ENCODE results near the gene SORCS3.

The SORCS3 gene

GRCh38 chr10:105185161-105185560 is 544.1 kb downstream of the SORCS3 start:
- no peak overlapping the region for H3K4me3 ChIP-seq (ENCODE audit: low read depth, low read length)
- no peak for DNase-seq (ENCODE audit: low read depth)
- TF ChIP-seq CTCF (IDR thresholded peaks at IDR 0.05; ENCODE audit: low read depth, low read length) (no peak), POLR2A (IDR thresholded peaks at IDR 0.05; ENCODE audit: extremely low read depth, insufficient read length) (no peak), MYC (IDR thresholded peaks at IDR 0.05; ENCODE audit: low read depth, low read length) (no peak)
- TF ChIP-seq, protein P1, sequence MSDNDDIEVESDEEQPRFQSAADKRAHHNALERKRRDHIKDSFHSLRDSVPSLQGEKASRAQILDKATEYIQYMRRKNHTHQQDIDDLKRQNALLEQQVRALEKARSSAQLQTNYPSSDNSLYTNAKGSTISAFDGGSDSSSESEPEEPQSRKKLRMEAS (IDR thresholded peaks at IDR 0.05; ENCODE audit: low read depth, low read length): no peak

DNA sequence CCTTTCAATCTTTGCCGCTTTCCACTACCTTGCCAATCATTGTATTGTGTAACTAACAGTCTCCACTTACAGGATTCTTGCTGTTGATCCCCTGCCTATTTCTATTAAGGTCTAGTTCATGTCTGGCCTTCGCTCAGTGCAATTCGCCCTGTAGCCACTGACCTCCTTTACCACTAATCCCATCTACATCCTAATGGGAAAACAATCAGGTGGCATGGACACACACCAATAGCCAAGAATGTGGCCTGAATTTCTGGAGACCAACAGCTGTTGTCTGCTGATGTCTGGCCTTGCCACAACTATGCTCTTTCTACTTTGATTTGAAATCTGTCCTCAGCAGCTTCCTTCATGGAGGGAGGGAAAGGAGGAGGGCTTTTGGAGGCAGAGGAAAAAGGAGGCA is 546.2 kb downstream of the SORCS3 start:
- no peak for DNase-seq (ENCODE audit: low read depth)
- no peak overlapping the region for H3K4me3 ChIP-seq (ENCODE audit: low read depth, low read length)
- TF ChIP-seq MYC (IDR thresholded peaks at IDR 0.05; ENCODE audit: low read depth, low read length) (no peak), CTCF (IDR thresholded peaks at IDR 0.05; ENCODE audit: low read depth, low read length) (no peak), POLR2A (IDR thresholded peaks at IDR 0.05; ENCODE audit: extremely low read depth, insufficient read length) (no peak)
- TF ChIP-seq, protein P1 (IDR thresholded peaks at IDR 0.05; ENCODE audit: low read depth, low read length): no peak

DNA sequence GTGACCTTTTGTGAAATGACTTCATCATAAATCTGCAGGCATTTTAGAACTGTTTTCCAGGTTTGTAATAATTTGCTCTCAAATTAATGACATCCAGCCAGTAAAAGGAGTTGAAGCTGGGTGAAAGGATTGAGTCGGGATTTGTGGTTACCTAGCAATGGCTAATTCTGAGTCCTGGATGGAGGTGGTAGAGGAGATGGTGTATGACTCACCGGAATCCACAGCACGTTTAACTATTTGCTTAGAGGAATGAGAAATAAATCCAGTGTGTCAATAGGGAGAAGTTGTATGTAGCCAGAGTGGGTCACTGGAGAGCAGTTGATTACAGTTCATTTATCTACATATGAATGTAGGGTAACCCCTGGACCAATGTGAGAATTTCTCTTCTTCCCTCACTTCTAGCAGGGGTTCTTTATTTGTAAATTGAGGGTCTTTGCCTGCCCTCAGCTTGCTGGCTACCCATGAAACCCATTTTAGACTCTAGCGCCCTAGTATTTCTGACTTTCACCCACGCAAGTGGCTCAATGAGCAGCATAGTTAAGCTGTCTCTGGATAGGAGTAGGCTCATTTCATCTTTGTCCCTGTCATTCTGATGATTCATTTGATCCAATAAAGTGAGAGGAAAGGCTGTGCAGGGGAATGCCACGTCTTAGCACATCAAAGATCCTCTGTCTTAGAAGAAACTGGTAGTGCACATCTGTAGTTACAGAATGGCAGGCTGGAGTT is 547.8 kb downstream of the SORCS3 start:
- TF ChIP-seq, protein P1 (IDR thresholded peaks at IDR 0.05; ENCODE audit: low read depth, low read length): no peak
- TF ChIP-seq MYC (IDR thresholded peaks at IDR 0.05; ENCODE audit: low read depth, low read length) (no peak), CTCF (IDR thresholded peaks at IDR 0.05; ENCODE audit: low read depth, low read length) (no peak), POLR2A (IDR thresholded peaks at IDR 0.05; ENCODE audit: extremely low read depth, insufficient read length) (no peak)
- DNase-seq (ENCODE audit: low read depth): peak; percentile 2
- H3K4me3 ChIP-seq (ENCODE audit: low read depth, low read length): no peak overlapping the region

DNA sequence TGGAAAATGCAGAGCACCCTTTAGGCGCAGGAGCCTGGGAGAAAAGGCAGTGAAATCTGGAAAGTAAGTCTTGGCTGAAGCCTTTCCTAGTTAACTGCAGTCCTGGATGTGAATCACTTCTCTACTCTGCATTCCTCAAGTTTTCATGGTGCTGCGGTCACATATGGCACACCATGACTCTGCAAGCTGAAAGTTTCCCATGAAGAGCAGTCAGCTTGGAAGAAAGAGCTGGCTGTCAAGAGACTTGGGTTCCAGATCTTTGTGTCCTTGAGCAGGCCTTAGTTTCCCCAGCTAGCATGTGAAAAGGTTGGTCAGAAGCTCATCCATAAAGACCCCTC is 548.3 kb downstream of the SORCS3 start:
- TF ChIP-seq MYC (IDR thresholded peaks at IDR 0.05; ENCODE audit: low read depth, low read length): no peak
- no peak overlapping the region for H3K4me3 ChIP-seq (ENCODE audit: low read depth, low read length)
- DNase-seq (ENCODE audit: low read depth): no peak

- TF ChIP-seq POLR2A (IDR thresholded peaks at IDR 0.05; ENCODE audit: extremely low read depth, insufficient read length) (no peak), MYC (IDR thresholded peaks at IDR 0.05; ENCODE audit: low read depth, low read length) (no peak), CTCF (IDR thresholded peaks at IDR 0.05; ENCODE audit: low read depth, low read length) (no peak)
- TF ChIP-seq, protein P1 (IDR thresholded peaks at IDR 0.05; ENCODE audit: low read depth, low read length): no peak
- DNase-seq (ENCODE audit: low read depth): no peak
- no peak overlapping the region for H3K4me3 ChIP-seq (ENCODE audit: low read depth, low read length)
Measured at GRCh38 chr10:105192146-105192545, 551.1 kb downstream of the SORCS3 start.

GRCh38 chr10:105192861-105193260 is 551.8 kb downstream of the SORCS3 start:
- H3K4me3 ChIP-seq (ENCODE audit: low read depth, low read length): no peak overlapping the region
- TF ChIP-seq, protein P1 (IDR thresholded peaks at IDR 0.05; ENCODE audit: low read depth, low read length): no peak
- TF ChIP-seq POLR2A (IDR thresholded peaks at IDR 0.05; ENCODE audit: extremely low read depth, insufficient read length) (no peak), MYC (IDR thresholded peaks at IDR 0.05; ENCODE audit: low read depth, low read length) (no peak), CTCF (IDR thresholded peaks at IDR 0.05; ENCODE audit: low read depth, low read length) (no peak)
- DNase-seq (ENCODE audit: low read depth): no peak
